Cardiac muscle cell (in vitro differentiated cells and primary cell): ENCODE results near the gene SF3A2. TPM values are rescaled to one million over a fixed set of nuclear protein-coding genes. Genes with fewer than 3 reads are reported as not detected.

Source experiments
- DNase-seq, 2 donors: peaks; one replicate each; pipeline versions ENCODE4 v3.0.0 to v3.0.0-alpha.2; 2010 to 2017; ENCODE audit warnings: low read depth in 1 of 2, low spot score in 1 of 2
- H3K27ac ChIP-seq: fragments of 200-600 bp; sonication (generic); 2 replicates; pipeline ENCODE4 v1.5.1; 2016
- H3K27me3 ChIP-seq: fragments of 200-600 bp; sonication (generic); 2 replicates; pipeline ENCODE4 v1.6.0; 2016; ENCODE audit warnings: control low read depth
- H3K36me3 ChIP-seq: fragments of 200-600 bp; sonication (generic); 2 replicates; pipeline ENCODE4 v1.5.1; 2016; ENCODE audit warnings: control low read depth
- H3K4me1 ChIP-seq: fragments of 200-600 bp; sonication (generic); 2 replicates; pipeline ENCODE4 v1.8.1; 2017; ENCODE audit warnings: low read depth, mild to moderate bottlenecking, mixed run types
- H3K4me3 ChIP-seq: fragments of 200-600 bp; sonication (generic); 2 replicates; pipeline ENCODE4 v1.5.1; 2016; ENCODE audit warnings: mild to moderate bottlenecking
- H3K9me3 ChIP-seq: fragments of 200-600 bp; sonication (generic); 2 replicates; pipeline ENCODE4 v1.5.1; 2017; ENCODE audit warnings: low read depth, mild to moderate bottlenecking, control low read depth
- polyA plus RNA-seq: library from polyadenylated mRNA; unstranded; fragments of >200 nt; fragmentation: Nextera tagmentation; extraction: Ambion mirVana; gene quantifications from 2 replicates; pipeline ENCODE4 v1.2.1, GENCODE V29; 2016
- total RNA-seq: library from RNA; depleted of rRNA; stranded (reverse); fragments of >200 nt; gene quantifications from 2 replicates; pipeline ENCODE4 v1.2.3, GENCODE V29; 2016
- TF ChIP-seq, protein P1 (sequence below): IDR thresholded peaks from 2 replicates; pipeline ENCODE4 v1.5.1; 2012; ENCODE audit warnings: low read depth, mild to moderate bottlenecking, low read length

The SF3A2 gene
- total and polyA plus RNA-seq, 2 experiments from 2014 or later = 60.6 to 111 TPM

- no peak for DNase-seq
- Histone ChIP-seq H3K27ac (no peak overlapping the region), H3K4me1 (no peaks in the 10 kb centered on the region), H3K4me3 (no peak overlapping the region), H3K27me3 (no peaks in the 10 kb centered on the region), H3K36me3 (peaks cover 30% of the 10 kb centered on the region), H3K9me3 (no peaks in the 10 kb centered on the region)
- TF ChIP-seq, protein P1, sequence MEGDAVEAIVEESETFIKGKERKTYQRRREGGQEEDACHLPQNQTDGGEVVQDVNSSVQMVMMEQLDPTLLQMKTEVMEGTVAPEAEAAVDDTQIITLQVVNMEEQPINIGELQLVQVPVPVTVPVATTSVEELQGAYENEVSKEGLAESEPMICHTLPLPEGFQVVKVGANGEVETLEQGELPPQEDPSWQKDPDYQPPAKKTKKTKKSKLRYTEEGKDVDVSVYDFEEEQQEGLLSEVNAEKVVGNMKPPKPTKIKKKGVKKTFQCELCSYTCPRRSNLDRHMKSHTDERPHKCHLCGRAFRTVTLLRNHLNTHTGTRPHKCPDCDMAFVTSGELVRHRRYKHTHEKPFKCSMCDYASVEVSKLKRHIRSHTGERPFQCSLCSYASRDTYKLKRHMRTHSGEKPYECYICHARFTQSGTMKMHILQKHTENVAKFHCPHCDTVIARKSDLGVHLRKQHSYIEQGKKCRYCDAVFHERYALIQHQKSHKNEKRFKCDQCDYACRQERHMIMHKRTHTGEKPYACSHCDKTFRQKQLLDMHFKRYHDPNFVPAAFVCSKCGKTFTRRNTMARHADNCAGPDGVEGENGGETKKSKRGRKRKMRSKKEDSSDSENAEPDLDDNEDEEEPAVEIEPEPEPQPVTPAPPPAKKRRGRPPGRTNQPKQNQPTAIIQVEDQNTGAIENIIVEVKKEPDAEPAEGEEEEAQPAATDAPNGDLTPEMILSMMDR = no peak
Observed at GRCh38 chr19:2221250-2221831, 15.3 kb upstream of the SF3A2 start.

DNA sequence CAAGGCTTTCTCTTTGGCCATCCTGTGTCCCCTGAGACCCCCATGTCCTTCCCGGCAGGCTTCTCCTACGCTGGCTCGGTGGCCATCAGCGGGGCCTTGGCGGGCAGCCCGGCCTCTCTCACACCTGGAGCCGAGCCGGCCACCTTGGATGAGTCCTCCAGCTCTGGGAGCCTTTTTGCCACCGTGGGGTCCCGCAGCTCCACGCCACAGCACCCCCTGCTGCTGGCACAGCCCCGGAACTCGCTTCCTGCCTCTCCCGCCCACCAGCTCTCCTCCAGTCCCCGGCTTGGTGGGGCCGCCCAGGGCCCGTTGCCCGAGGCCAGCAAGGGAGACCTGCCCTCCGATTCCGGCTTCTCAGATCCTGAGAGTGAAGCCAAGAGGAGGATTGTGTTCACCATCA, 14.7 kb upstream of the SF3A2 start:
- no peak overlapping the region for H3K27ac ChIP-seq
- no peaks in the 10 kb centered on the region for H3K4me1 ChIP-seq
- peak in 1 of 2 donors; percentile 12 for DNase-seq
- H3K27me3 ChIP-seq = no peaks in the 10 kb centered on the region
- no peak overlapping the region for H3K4me3 ChIP-seq
- TF ChIP-seq, protein P1 = peak; percentile 21
- no peaks in the 10 kb centered on the region for H3K9me3 ChIP-seq
- peaks cover 26% of the 10 kb centered on the region for H3K36me3 ChIP-seq

DNA sequence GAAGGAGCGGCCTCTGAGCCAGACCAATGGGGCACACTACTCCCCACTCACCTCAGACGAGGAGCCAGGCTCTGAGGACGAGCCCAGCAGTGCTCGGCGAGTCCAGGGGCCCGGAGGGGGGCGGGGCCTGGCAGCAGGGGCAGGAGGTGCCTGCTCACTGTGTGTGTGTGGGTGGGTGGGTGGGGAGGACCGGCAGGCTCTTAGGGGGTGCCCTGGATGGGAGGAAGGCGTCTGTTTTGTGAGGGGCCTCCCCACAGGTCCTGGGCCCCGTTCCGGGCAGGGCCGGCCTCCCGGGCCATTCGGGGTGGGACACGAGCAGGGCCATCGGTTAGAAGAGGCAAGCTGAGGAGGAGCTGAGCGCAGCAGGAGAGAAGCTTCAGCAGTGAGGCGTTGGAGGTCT, 13.2 kb upstream of the SF3A2 start:
- TF ChIP-seq, protein P1 = no peak
- DNase-seq = no peak
- Histone ChIP-seq H3K4me1 (no peaks in the 10 kb centered on the region), H3K4me3 (no peak overlapping the region), H3K27ac (no peak overlapping the region), H3K27me3 (no peaks in the 10 kb centered on the region), H3K36me3 (peaks cover 31% of the 10 kb centered on the region), H3K9me3 (no peaks in the 10 kb centered on the region)

DNA sequence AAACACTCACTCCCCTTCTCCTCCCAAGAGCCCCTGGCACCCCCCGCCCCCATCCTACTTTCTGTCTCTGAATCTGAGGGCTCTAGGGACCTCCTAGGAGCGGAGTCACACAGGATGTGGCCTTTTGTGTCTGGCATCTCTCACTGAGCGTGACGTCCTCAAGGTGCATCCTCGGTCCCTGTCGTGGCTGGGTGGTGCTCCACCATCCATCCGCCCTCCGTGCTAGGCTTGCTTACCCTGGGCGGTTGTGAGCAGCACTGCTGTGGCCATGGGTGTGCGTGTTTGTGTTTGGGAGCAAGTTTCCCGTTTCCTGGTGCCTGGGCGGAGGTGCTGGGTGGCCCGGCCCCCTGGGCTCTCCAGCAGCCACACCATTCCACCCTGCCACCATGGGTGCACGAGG, 12.7 kb upstream of the SF3A2 start:
- no peak overlapping the region for H3K4me3 ChIP-seq
- no peak for DNase-seq
- H3K27me3 ChIP-seq = no peaks in the 10 kb centered on the region
- no peaks in the 10 kb centered on the region for H3K4me1 ChIP-seq
- no peak overlapping the region for H3K27ac ChIP-seq
- H3K36me3 ChIP-seq = peaks cover 31% of the 10 kb centered on the region
- H3K9me3 ChIP-seq = no peaks in the 10 kb centered on the region
- TF ChIP-seq, protein P1 = no peak

- Histone ChIP-seq H3K36me3 (peaks cover 37% of the 10 kb centered on the region), H3K27ac (no peak overlapping the region), H3K4me1 (no peaks in the 10 kb centered on the region), H3K27me3 (no peaks in the 10 kb centered on the region), H3K9me3 (no peaks in the 10 kb centered on the region), H3K4me3 (no peak overlapping the region)
- TF ChIP-seq, protein P1 = no peak
- no peak for DNase-seq
Observed at GRCh38 chr19:2224754-2225349, 11.8 kb upstream of the SF3A2 start.
